Renal cortex interstitium (tissue), 15 donors: ENCODE measurements around the gene SGK2. TPM values are rescaled to one million over a fixed set of nuclear protein-coding genes. Genes with fewer than 3 reads are reported as not detected.

ENCODE experiments used
- DNase-seq, 11 donors: peaks; one replicate each; pipeline ENCODE4 v3.0.0-alpha.2; 2013; ENCODE audit warnings: low read depth in 9 of 11, low spot score in 4 of 11; ENCODE audit errors: extremely low read depth in 1 of 11
- long read RNA-seq, 16 experiments: transcript quantifications; one replicate each; lab custom pipeline, GENCODE V29; 2026
- polyA plus RNA-seq, 3 donors: library from polyadenylated mRNA; unstranded; fragments of 120-200 nt; gene quantifications; one replicate each; pipeline ENCODE4 v1.2.1, GENCODE V29; 2013; ENCODE audit not compliant: insufficient read length in 3 of 3

The SGK2 gene
- polyA plus RNA-seq = 10 to 100 TPM; 36.3 to 79.5 (median 38.9) TPM
- long read RNA-seq, donor 1, partial matches to known transcripts = 0 of 4 reads
- long read RNA-seq, donor 1, other reads (novel, unspliced or antisense) = 0 of 4 reads
- long read RNA-seq, donor 2, partial matches to known transcripts = 0 of 1 reads
- long read RNA-seq, donor 2, other reads (novel, unspliced or antisense) = 0 of 1 reads
- long read RNA-seq, donor 3, transcript SGK2-203 (13 exons, 1,911 nt) = major isoform, 5 of 12 reads
- long read RNA-seq, donor 3, partial matches to known transcripts = 7 of 12 reads
- long read RNA-seq, donor 3, other reads (novel, unspliced or antisense) = 0 of 12 reads
- long read RNA-seq, donor 4, partial matches to known transcripts = 0 of 1 reads
- long read RNA-seq, donor 4, other reads (novel, unspliced or antisense) = 0 of 1 reads
- long read RNA-seq, donor 5, partial matches to known transcripts = 0 of 8 reads
- long read RNA-seq, donor 5, other reads (novel, unspliced or antisense) = 0 of 8 reads
- long read RNA-seq, donor 6, partial matches to known transcripts = 0 of 5 reads
- long read RNA-seq, donor 6, other reads (novel, unspliced or antisense) = 0 of 5 reads
- long read RNA-seq, donor 7, transcript SGK2-203 (13 exons, 1,911 nt) = major isoform, 6 of 7 reads
- long read RNA-seq, donor 7, partial matches to known transcripts = 0 of 7 reads
- long read RNA-seq, donor 7, other reads (novel, unspliced or antisense) = 0 of 7 reads
- long read RNA-seq, donor 8, transcript SGK2-203 (13 exons, 1,911 nt) = major isoform, 6 of 9 reads
- long read RNA-seq, donor 8, partial matches to known transcripts = 0 of 9 reads
- long read RNA-seq, donor 8, other reads (novel, unspliced or antisense) = 0 of 9 reads
- long read RNA-seq, donor 9, partial matches to known transcripts = 0 of 3 reads
- long read RNA-seq, donor 9, other reads (novel, unspliced or antisense) = 0 of 3 reads
- long read RNA-seq, donor 10, transcript SGK2-203 (13 exons, 1,911 nt) = major isoform, 6 of 23 reads
- long read RNA-seq, donor 10, partial matches to known transcripts = 17 of 23 reads
- long read RNA-seq, donor 10, other reads (novel, unspliced or antisense) = 0 of 23 reads
- long read RNA-seq, donor 11, partial matches to known transcripts = 0 of 4 reads
- long read RNA-seq, donor 11, other reads (novel, unspliced or antisense) = 0 of 4 reads
- long read RNA-seq, donor 12, partial matches to known transcripts = 0 of 2 reads
- long read RNA-seq, donor 12, other reads (novel, unspliced or antisense) = 0 of 2 reads
- long read RNA-seq, donor 13, transcript SGK2-203 (13 exons, 1,911 nt) = major isoform, 6 of 10 reads
- long read RNA-seq, donor 13, partial matches to known transcripts = 0 of 10 reads
- long read RNA-seq, donor 13, other reads (novel, unspliced or antisense) = 0 of 10 reads
- long read RNA-seq, donor 14, partial matches to known transcripts = 0 of 3 reads
- long read RNA-seq, donor 14, other reads (novel, unspliced or antisense) = 0 of 3 reads
- long read RNA-seq, donor 15, partial matches to known transcripts = 0 of 1 reads
- long read RNA-seq, donor 15, other reads (novel, unspliced or antisense) = 0 of 1 reads
- long read RNA-seq, donor 16, partial matches to known transcripts = 0 of 3 reads
- long read RNA-seq, donor 16, other reads (novel, unspliced or antisense) = 0 of 3 reads

DNA sequence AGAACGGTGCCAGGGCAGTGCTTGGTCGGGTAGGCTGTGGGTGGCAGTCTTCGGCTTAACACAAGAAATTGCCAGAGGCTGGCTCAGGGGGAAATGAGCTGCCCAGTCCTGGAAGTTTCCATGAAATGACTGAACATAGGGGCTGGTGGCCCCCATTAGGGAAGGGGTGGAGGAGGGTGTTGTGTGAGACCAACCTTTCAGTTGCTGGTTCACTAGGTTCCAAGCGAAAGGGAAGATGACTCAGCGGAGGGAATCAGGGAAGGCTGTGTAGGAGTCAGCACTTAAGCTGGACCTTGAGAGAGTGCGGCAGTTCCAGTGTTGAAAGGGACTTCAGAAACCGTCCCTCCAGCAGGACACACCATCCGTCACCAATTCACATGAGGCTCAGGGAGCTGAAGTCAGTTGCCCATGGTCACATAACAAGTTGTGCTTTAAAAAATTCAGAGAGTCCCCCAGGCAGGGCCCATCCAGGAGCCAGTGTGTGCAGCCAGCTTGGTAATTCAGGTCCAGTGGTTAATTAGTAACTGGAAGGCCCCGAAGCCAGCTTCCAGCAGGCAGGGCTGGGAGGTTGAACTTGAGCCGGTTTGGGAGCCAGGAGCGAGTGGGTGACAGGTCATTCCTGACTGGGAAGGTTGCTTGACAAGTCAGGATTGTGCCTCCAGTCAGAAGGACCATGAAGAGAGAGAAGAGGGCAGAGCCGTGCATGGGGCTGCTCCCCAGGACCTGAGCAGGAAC, at the start of gene SGK2:
Gene SGK2, plus strand, starts transcription at position 616 of the 735 bp plus-strand sequence. CDS start 7,469 bp downstream, outside the sequence.
- peak; percentile 42 to 79 (median 60) for DNase-seq

DNA sequence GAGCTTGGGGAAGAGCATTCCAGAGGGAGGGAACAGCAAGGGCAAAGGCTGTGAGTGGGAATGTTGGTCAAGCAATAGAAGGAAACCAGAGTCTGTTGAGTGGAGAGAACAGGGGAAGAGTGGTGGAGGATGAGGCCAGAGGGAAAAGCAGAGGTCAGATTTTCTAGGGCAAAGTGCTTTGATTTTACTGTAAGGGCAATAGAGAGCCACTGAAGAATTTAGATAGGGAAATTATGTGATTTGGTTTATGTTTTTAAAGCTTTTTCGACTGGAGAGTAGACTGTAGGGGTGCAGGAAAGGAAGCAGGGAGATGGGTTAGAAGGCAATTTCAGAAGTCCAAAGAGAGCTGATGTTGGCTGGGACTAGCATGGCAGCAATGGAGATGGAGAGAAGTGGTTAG, 46.9 kb upstream of the SGK2 start:
- no peak for DNase-seq

DNA sequence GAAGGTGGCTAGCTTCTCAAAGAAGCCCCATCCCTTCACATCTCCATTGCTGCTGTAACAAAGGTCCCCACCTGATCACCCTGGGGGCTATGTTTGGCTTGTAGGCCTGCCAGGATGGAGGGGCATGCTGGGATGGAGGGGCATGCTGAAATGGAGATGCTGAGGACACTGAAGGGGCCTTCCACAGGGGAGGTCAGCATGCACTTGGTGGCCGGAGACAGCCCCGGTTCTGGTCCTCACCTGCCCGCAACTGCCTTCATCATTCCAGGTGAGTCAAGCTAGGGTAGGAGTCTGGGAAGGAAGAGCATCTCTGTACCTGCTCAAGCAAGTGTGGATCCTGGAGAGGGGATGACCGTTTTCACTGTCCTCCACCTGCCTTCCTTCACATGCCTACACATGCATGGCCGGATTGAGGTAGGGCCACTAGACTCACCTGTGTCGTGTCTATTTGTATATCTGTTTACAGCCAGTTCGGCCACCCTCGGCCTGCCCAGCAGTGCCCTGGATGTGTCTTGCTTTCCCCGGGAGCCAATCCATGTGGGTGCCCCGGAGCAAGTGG, 45.4 kb upstream of the SGK2 start:
- no peak for DNase-seq

DNA sequence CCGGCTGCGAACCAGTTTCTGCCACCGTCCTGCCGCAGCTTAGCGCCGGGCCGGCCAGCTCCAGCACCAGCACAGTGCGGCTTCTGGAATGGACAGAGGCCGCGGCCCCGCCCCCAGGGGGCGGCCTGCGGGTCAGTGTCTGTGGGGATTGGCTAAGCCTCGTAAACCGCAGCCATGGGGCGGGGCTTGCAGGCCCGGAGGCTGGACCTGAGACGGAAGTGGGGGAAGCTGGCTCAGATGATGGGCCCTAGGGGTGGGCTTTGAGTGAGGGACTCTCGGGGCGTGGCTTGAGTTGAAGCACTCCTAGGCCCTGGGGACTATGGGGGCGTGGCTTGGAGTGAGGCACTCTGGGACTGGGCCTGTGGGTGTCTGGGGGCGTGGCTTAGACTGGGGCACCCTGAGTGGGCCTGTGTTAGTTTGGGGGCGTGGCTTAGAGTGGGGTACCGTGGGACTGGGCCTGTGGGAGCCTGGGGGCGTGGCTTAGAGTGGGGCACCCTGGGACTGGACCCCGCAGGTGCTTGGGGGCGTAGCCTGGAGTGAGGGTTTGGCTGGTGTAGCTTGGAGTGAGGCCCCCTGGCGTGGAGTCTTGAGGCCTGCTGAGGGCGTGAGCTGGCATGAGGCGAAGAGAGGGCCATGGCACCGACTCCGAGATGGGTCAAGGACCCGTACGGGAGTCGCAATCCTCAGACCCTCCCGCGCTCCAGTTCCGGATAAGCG, 44.7 kb upstream of the SGK2 start:
- DNase-seq = peak; percentile 86 to 99 (median 95)

DNA sequence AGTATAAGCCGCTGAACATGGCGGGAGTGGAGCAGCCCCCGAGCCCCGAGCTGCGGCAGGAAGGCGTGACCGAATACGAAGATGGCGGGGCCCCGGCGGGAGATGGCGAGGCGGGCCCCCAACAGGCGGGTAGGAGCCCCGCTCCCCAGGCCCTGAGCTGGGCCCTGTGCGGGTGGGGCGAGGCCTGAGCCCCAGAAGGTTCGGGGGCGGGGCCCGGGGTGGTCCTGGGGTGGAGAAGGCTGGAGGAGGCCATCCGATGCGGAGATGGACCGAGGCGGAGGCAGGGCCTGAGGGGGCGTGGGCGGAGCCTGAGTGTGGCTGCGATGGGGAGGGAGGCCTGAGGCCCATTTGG, 44.2 kb upstream of the SGK2 start:
- no peak for DNase-seq

DNA sequence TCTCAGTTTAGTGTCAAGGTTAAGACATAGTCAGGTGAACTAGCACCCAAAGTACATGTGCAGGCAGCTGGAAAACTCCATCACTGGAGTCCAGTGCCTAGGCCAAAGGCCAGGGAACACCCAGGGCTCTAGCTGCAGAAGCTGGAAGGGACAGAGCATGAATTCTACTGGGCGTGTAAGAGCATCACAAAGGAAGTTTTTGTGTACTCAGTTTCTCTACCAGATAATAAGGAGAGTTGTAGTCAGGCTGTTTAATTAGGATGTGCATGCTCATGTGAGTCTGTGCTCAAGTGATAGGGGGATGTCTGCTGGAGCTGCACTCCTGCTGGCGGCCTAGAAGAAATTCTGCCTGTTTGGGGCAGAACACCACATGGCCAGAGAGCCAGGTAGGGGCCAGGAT, 43.2 kb upstream of the SGK2 start:
- DNase-seq = no peak

DNA sequence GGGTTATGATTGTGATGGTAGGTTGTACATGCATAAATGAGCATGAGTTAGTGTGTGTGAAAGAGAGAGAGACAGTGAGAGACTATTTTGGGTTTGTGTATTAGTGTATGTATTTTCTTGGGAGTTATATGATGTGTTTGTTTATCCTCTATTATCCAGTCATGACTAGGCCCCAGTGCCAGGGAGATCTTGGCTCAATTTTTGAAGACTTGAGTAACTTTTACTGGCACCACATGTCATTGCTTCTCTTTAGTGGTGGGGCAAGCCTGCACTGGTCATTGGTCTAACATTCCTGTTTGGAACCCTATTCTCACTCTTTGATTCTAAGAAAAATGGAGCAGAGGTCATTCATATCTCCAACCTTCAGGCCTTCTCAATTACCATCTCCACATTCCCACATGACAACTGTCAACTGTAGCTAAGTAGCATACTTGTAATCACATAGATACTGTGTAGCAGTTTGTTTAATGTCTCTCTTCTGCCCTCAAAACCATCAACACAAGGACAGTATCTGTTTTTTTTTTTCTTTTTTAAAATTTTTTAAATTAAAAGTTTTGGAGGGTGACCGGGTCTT, 42.5 kb upstream of the SGK2 start:
- DNase-seq = no peak

DNA sequence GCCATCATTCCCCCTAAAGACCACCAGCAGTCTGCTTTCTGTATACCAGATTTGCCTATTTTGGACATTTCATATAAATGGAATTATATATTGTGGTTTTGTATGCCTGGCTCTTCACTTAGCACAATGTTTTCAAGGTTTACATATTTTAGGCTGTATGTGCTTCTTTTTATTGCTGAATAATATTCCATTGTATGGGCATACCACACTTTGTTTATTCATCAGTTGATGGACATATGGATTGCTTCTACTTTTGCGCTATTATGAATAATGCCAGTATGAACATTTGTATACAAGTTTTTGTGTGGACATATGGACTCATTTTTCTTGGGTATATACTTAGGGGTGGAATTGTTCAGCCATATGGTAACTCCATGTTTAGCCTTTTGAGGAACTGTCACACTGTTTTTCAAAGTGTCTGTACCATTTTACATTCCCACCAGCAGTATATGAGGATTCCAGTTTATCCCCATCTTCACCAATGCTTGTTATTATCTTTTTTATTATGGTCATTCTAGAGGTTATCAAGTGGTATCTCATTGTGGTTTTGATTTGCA, 38.7 kb upstream of the SGK2 start:
- DNase-seq = no peak

DNA sequence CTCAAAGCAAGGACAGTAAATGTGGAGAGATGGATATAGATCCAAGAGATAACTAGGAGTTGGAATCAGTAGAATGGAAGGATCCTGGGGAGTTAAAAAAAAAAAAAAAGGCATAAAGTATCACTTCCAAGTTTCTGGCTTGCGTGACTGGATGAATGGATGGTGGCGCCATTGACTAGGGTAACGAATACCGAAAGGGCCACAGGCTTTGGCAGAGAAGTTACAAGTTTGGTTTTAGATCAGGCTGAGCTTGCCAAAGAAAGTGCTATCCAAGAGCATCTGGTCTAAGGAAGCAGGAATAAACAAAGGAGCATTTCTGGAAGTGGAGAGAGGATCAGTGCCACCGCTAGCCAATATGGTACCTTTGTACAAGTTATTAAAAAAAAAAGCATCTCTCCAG, 33.8 kb upstream of the SGK2 start:
- DNase-seq = no peak

DNA sequence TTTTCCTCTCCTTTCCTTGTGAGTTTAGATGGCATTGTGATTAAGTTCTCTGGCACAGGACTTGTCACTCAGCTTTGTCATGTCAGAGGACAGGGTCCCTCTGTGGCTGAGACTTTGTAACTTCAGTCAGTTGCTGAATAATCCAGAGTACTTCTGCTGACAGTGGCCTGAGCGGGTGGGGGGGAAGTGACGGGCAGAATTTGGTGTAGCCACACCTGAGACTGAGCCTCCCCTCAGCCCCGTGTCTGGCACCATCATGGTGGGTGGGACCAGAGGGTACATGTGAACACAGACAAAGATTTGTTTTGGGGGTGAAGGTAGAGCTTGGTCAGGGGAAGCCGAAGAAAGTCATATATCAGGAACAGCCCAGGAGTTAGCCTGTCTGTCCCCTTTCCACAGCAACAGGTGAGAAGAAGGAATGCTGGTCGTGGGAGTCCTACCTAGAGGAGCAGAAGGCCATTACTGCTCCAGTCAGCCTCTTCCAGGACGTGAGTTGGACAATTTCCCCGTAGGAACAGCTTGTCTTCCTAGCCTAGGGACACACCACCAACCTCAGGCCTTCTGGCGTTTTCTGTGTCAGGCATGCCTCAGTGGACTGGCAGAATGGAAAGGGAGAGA, 30.5 kb upstream of the SGK2 start:
- no peak for DNase-seq

DNA sequence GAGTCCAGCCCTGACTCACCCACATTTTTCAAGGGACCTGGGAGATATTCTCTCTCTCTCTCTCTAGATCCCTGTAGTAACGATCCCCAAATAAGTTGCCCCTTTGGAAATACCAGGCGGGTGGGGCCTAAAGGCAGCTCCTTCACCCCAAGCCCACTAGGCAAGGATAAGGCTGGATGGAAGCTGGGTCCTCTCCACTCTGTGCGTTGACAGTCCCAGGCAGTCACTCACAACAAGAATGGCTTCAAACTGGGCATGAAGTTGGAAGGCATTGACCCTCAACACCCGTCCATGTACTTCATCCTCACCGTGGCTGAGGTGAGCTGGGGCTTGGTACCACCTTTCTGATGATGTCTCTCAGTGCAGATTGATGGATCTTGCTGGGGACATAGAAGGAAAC, 29.8 kb upstream of the SGK2 start:
- no peak for DNase-seq

DNA sequence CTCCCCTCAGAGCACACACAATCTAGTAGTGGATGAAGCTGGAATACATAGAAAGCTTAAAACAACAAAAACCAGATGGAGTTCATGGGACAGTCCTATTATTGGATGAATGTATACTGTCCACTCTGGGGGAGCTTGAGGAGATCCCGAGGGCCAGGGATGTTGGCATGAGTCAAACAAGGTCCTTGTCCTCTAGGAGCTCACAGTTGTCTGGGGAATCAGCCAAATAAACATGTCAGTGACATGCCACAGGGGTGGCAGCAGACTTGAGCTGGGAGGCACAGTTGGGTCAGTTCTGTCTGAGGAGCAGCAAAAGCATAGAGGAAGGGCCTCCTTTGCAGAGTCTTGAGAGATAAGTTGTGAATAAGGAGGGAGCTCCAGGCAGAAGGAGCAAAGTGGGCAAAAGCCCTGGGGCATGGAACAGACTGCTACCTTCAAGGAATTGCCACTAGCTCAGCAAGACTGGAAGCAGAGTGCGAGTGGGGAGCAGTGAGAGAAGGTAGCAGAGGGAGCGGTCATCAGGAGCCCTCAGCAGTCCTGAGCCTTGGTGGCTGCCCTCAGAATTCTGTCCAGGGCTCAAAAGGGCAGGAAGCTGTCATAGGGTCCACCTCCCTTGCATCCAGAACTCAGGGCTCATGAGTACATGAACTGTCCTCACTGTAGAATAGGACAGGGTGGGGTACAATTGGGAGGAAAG, 29.2 kb upstream of the SGK2 start:
- DNase-seq = no peak

DNA sequence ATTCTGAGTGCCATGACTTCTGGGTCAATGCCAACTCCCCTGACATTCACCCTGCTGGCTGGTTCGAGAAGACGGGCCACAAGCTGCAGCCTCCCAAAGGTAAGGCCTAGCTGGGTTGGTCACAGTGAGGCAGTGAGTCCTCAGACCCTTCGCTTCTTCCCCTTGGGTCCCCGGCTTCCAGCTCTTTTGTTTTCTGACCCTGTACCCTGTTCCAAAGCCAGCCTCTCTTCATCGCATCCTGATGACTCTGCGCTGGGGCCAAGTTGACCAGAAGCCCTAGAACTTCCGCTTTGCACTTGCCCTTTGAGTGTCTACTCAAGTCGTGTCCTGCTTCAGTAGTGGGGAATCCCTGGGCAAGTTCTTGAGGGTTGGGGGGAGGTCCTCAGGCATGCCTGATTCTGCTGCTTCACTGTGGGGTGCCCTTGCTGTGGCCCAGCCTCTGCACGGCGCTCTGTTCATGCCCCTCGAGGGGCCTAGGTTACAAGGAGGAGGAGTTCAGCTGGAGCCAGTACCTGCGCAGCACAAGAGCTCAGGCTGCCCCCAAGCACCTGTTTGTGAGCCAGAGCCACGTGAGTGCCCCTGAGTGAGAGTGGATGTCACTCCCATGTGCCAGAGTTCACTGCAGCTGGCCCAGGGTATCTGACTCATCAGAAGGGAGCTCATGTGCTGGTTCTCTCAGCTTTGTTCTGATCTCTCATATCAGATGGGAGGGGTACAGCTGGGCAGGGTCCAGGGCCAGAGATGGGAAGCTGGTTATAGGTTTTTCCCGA, 28.3 kb upstream of the SGK2 start:
- DNase-seq = no peak

DNA sequence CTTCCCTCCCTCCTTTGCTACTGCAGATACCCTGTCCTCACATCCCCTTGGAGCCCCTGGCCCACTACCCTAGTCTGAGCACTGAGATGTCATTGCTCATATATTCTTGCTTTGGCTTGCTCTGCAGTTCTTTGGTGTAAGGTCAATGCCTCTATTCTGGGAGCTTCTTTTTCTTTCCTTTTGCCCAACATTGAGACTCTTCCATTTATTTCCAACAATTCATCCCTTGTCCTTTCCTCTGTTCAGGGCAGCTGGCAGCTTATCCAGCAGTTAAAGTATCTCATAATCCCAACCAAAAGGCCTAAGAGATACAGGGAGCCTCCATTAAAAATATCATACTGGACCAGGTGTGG, 27.8 kb upstream of the SGK2 start:
- DNase-seq = no peak
